GM12872 (cell line): ENCODE measurements around the gene KXD1.

Source experiments
- TF ChIP-seq, protein P1 (sequence below): IDR thresholded peaks from 3 replicates; pipeline ENCODE4 v1.5.1; 2011; ENCODE audit warnings: low read depth, mild to moderate bottlenecking, low read length, moderate library complexity; ENCODE audit not compliant: insufficient read depth

KXD1 gene

GRCh38 chr19:18612772-18613588 lies 55.3 kb downstream of the KXD1 start, which contains the start of gene TMEM59L:
TSS of gene TMEM59L (plus strand) at chr19:18612870. CDS start at chr19:18612959, 89 bp downstream.
- TF ChIP-seq, protein P1, sequence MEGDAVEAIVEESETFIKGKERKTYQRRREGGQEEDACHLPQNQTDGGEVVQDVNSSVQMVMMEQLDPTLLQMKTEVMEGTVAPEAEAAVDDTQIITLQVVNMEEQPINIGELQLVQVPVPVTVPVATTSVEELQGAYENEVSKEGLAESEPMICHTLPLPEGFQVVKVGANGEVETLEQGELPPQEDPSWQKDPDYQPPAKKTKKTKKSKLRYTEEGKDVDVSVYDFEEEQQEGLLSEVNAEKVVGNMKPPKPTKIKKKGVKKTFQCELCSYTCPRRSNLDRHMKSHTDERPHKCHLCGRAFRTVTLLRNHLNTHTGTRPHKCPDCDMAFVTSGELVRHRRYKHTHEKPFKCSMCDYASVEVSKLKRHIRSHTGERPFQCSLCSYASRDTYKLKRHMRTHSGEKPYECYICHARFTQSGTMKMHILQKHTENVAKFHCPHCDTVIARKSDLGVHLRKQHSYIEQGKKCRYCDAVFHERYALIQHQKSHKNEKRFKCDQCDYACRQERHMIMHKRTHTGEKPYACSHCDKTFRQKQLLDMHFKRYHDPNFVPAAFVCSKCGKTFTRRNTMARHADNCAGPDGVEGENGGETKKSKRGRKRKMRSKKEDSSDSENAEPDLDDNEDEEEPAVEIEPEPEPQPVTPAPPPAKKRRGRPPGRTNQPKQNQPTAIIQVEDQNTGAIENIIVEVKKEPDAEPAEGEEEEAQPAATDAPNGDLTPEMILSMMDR: no peak

GRCh38 chr19:18613589-18614234 lies 56.0 kb downstream of the KXD1 start:
- TF ChIP-seq, protein P1: no peak

GRCh38 chr19:18616023-18616422 lies 58.4 kb downstream of the KXD1 start:
- TF ChIP-seq, protein P1: no peak

DNA sequence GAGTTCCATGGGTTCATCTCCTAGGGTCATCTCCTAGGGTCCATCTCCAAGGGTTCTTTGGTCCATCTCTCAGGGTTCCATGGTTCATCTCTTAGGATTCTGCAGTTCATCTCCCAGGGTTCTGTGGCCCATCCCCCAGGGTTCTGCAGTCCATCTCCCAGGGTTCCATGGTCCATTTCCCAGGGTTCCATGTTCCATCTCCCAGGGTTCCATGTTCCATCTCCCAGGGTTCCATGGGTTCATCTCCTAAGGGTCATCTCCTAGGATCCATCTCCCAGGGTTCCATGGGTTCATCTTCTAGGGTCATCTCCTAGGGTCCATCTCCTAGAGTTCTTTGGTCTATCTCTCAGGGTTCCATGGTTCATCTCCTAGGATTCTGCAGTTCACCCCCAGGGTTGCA lies 59.9 kb downstream of the KXD1 start:
- TF ChIP-seq, protein P1: no peak

DNA sequence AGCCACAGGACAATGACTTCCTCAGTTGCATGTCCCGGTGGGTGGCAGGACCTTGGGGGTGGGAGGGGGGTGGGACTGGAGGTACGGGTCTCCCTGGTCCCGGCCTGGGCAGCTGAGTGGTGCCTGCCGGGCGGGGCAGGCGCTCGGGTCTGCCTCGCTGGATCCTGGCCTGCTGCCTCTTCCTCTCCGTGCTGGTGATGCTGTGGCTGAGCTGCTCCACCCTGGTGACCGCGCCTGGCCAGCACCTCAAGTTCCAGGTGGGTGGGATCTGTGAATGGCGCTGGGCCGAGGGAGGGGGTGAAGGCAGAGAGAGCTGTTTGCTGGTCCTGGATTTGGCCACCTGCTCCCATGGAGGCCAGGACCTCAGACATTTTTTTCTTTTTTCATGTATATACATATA lies 60.6 kb downstream of the KXD1 start:
- TF ChIP-seq, protein P1: no peak
